Cerebellar cortex (tissue), 1 donor: Measurements from ENCODE around the gene OR2T35.
"Not testable (repeated sequence)": the region's sequence is repeated elsewhere in the genome, so short reads cannot be mapped to it uniquely, and the experiment has no call there.

Experiments used
- DNase-seq: peaks from one replicate; pipeline ENCODE4 v3.0.0-alpha.2; 2015; ENCODE audit warnings: low spot score

The OR2T35 gene

GRCh38 chr1:248645178-248645577, at the start of gene OR2T35:
OR2T35 (minus strand) TSS chr1:248645278; CDS start chr1:248639258, 6,020 bp downstream.
- DNase-seq = not testable (repeated sequence)

DNA sequence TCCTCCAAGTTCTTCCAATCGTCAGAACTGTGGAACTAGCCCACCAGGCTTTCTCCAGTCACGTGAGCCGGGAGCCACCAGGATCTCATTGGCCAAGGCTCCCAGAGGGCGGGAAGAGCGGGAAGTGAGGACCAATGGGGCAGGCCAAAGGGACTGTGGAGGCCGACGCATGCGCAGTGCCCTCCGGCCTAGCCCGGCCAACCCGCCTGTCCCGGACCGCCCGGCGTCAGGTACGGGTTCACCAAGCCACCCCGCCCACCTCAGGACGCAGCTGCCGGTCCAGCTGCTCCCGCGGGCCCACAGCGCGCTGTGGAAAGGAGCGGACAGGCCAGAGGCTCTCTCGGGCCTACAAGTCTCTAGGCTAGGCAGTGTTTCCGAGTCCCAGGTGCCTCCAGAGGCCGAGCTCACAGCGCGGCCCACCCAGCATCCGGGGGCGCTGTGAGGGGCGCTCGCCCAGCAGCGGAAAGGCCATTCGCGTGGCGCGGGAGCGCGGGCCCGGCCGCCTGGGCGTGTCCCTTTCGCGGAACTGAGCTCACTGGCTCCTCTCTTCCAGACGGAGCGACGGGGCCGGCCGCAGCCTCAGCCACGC, 46.6 kb upstream of the OR2T35 start:
- DNase-seq = no peak

DNA sequence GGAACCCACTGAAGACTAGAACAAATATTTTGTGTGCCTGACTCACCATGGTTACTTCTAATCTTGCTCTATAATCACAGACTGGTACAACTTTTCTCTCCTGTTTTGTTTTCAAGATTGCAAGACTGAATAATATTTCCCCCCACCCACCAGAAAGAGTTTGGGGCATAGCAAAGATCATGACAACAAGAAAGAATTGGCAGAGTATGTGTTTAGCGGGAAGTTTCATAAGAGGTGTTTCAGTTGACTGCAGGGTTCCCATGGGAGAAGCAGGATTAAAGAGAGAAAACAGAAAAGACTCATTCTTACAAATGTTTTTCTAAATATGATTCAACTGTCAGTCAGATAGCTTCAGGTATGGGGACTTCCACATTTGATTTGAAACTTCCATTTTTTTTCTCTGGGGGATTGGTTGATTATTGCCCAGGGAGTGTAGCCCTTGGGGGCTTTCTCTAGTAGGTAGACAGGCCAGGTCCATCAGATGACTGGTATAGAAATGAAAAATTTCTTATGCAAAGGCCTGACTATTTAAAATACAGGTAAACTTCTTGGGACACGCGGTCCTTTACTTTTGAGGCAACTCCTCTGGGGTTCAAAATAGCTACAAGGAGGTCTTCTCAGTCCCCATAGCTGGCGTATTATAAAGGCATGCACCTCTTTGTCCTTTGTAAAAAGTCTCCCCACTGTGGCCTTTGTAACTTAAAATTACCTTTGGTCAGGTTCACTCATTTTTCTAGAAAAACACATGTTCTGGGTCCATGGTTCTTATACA, 43.6 kb upstream of the OR2T35 start:
- no peak for DNase-seq

DNA sequence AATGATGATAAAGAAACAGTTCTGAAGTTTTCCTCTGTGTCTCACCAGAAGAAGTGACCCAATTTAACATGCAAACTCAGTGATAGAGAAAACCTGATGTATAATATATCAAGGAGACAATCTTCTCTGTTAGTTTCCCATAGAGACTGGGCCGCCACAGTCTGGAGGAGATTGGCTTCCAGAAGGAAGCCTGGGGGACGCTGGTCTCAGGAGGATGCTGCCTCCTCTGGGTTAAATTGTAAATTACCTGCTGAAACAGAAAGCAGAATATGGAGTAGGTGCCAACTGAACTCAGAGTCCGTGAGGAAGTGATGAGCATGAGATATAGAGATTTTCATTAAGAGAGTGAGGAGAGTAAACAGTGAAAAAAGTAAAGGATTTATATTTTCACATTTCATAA, 41.7 kb upstream of the OR2T35 start:
- no peak for DNase-seq

GRCh38 chr1:248681651-248682050, 36.6 kb upstream of the OR2T35 start:
- DNase-seq = no peak

GRCh38 chr1:248670003-248670402, 24.9 kb upstream of the OR2T35 start:
- no peak for DNase-seq

GRCh38 chr1:248663453-248664328, 18.6 kb upstream of the OR2T35 start:
- not testable (repeated sequence) for DNase-seq

DNA sequence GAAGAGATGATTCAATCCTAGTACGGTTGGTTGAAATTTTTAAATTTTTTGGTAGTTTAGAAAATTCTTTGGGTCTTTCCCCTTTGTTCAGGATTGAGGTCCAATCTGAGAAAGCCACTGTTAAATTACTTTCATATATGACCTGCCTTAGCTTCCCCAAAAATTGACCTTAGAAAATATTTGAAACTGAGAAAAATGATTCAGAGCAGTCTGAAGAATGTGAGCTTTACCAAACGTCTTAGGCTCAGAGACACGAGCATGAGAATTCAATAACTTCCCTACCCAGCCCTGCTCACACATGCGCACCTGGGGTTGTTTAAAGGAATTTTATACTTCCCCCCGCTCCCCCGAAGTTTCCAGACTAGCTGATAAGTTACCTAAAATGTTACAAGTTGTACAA, 11.7 kb upstream of the OR2T35 start:
- not testable (repeated sequence) for DNase-seq

GRCh38 chr1:248655354-248655753, 10.3 kb upstream of the OR2T35 start, which contains the start of gene OR2T27:
OR2T27 (minus strand) TSS chr1:248655528; CDS start chr1:248650884, 4,644 bp downstream.
- DNase-seq = not testable (repeated sequence)

DNA sequence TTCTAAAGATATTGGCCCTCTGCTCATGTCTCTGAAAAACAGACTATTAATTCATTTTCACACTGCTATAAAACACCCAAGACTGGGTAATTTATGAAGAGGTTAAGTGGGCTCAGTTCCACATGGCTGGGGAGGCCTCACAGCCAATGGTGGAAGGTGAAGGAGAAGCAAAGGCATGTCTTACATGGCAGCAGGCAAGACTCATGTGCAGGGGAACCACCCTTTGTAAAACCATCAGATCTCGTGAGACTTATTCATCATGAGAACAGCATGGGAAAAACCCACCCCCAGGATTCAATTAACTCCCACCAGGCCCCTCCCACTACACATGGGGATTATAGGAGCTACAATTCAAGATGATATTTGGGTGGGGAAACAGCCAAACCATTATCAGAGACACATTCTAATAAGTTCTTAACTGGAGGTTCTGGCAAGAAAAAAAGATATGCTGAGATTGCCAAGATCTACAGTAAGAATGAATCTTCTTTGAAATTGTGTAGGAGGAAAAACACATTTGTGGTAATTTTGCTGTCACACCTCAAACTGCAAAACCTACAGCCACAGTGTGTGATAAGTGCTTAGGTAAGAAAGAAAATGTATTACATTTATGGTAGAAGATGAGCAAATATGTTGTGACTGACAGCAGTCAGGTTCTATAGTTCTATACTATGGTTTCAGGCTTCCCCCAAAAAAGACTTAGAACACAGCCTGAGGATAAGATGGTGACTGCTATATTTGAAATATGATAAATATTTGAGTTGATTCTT, 3.9 kb upstream of the OR2T35 start:
- DNase-seq = not testable (repeated sequence)

DNA sequence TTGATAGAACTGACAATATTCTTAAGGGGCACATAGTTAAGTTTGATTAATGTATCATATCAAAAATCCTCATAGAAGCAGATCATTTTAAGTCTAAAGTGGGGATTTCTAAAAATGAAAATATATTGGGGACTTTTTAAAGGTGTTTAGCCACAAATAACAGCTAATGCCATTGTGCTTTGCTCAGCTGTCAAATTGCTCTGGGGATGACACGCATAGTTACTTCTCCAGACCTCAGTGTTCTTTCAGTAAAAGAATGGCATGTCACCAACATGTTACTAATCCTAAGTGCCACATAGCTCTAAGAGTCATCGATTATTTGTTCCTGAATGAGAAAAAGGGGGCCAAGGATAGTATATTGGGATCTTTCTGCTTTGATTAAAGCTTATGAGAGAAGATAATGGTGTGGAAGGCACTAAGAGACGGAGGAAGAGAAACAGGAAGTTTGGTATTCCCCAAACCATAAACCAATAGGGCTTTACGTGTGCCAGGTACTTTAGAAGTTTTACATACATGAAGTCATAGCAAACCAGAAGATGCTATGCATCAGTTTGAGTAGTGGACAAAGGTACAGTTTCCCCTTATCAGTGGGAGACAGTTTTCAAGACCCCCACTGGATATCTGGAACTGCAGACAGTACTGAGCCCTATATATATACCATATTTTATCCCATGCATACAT, 2.0 kb downstream of the OR2T35 start:
- DNase-seq = not testable (repeated sequence)

DNA sequence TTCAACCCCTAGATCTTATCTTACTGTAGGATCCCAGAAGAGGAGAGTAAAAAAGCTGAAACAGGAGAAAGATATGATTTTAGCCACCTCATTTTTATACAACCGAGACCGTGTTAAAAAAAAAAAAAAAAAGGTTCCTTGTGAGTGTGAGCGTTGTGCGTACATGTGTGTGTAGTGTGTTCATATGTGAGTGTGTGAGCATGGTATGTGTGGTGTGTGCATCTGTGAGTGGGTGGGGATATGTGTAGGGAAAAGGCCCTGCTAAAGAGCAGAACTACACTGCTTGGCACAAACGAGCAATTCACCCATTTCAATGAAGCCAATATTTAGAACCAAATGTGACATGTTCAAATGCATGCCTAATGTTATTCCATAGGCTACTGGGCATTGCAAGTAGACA, 3.5 kb downstream of the OR2T35 start:
- not testable (repeated sequence) for DNase-seq

GRCh38 chr1:248640906-248641305, 4.2 kb downstream of the OR2T35 start:
- not testable (repeated sequence) for DNase-seq

- DNase-seq = not testable (repeated sequence)
These were observed 5.4 kb downstream of the OR2T35 start for GRCh38 chr1:248639652-248640051.

DNA sequence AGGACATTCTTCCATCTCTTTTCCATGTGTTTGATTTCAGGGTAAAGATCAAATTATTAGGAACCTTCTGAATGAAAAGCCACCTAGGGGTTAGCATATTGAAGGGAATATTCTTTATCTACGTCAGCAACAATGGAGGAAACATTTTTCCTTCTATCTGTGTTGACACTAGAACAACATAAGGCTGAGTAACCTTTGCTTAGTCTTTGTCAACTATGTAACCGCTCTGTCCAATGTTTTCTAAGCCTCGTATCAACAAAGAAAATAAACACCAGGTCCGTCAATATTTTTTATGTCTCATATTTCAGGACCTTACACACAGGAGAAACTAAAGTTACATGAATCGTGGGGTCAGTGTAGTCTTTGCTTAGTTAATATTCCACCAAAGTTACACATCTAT, 8.5 kb downstream of the OR2T35 start:
- not testable (repeated sequence) for DNase-seq

DNA sequence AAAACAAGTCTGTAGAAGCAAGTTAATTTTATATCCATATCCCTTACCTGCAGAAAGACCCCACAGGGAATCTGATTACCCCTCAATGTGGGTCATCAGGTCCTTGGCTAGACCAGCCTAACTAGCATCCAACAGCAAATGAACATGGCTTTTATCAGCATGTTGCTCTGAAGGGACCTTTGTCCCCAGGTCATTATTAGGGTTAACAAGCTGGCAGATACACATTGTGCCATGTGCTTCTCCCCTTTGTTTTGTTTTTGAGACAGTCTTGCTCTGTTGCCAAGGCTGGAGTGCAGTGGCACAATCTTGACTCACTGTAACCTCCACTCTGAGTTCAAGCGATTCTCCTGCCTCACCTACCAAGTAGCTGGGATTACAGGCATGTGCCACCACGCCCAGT, 10.1 kb downstream of the OR2T35 start, which contains the start of gene OR2T11:
OR2T11 (minus strand) TSS at position 101 of the 400 bp plus-strand sequence. CDS start 7,963 bp downstream, outside the sequence.
- DNase-seq = not testable (repeated sequence)

GRCh38 chr1:248631354-248632008, 13.6 kb downstream of the OR2T35 start:
- DNase-seq = no peak

DNA sequence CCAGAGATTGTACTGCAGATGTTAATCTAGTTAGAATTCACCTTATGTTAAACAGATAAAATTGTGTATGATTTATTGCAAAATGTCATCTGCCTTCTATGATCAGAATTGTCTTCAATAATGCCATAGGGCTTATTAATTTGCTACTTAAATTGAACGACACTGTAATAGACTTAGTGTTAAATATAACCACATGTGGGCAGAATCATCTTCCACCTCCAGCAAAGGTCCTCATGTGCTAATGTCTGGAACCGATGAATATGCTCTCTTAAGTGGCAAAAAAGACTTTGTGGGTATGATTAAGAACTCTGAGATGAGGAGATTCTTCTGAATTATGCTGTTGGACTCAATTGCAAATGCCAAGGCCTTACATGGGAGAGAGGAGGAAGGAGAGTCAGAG, 14.5 kb downstream of the OR2T35 start:
- no peak for DNase-seq

- DNase-seq = no peak
These were observed 16.9 kb downstream of the OR2T35 start for GRCh38 chr1:248627971-248628844.
